GM10266 (cell line): ENCODE data around the gene RAD51B.

ENCODE experiments used
- DNase-seq: peaks from one replicate; pipeline ENCODE4 v3.0.0; 2012; ENCODE audit errors: extremely low spot score
- CTCF ChIP-seq: IDR thresholded peaks from 2 replicates; pipeline ENCODE4 v1.5.1; 2012; ENCODE audit warnings: mild to moderate bottlenecking, low read depth; ENCODE audit not compliant: control insufficient read depth, insufficient read depth; ENCODE audit errors: missing control alignments

The RAD51B gene

GRCh38 chr14:67837011-67837624 lies 17.5 kb downstream of the RAD51B start:
- peak; percentile 73 for TF ChIP-seq CTCF
- DNase-seq = peak; percentile 27

- TF ChIP-seq CTCF = no peak
These were observed 26.5 kb downstream of the RAD51B start for GRCh38 chr14:67846029-67846610.

GRCh38 chr14:67850066-67850830 lies 30.7 kb downstream of the RAD51B start:
- DNase-seq = no peak
- TF ChIP-seq CTCF = no peak

More at GRCh38 chr14:67846029-67846610, 26.5 kb downstream of the RAD51B start:
- DNase-seq = no peak

- no peak for TF ChIP-seq CTCF
- DNase-seq = no peak
These were observed 32.3 kb downstream of the RAD51B start for GRCh38 chr14:67851785-67852410.

GRCh38 chr14:67852926-67853604 lies 33.5 kb downstream of the RAD51B start:
- no peak for TF ChIP-seq CTCF
- DNase-seq = no peak

GRCh38 chr14:67853715-67854114 lies 34.1 kb downstream of the RAD51B start:
- no peak for DNase-seq
- TF ChIP-seq CTCF = no peak
